ENCODE results near the gene ITPKC. TPM values are rescaled to one million over a fixed set of nuclear protein-coding genes. Genes with fewer than 3 reads are reported as not detected.

Gene ITPKC
- total RNA-seq, 2 donors from 2014 or later = 15.8 to 22.0 TPM

GRCh38 chr19:40743926-40744325 is 27.0 kb downstream of the ITPKC start:
- no peak overlapping the region for H3K9ac ChIP-seq (ENCODE audit: low read depth in 2 of 2, low read length in 2 of 2)

GRCh38 chr19:40744554-40745401 is 27.9 kb downstream of the ITPKC start:
- intact Hi-C loops (cut with DNase I) = no loop called here
- H3K4me3 ChIP-seq = no peak overlapping the region
- no peak for TF ChIP-seq CTCF (IDR thresholded peaks at IDR 0.05)
- H3K9ac ChIP-seq (ENCODE audit: low read depth in 2 of 2, low read length in 2 of 2) = no peak overlapping the region
- peaks cover 5% of the 10 kb centered on the region for H3K4me1 ChIP-seq
- no peaks in the 10 kb centered on the region for H3K9me3 ChIP-seq
- H3K36me3 ChIP-seq = no peaks in the 10 kb centered on the region
- no peak overlapping the region for H3K27ac ChIP-seq
- DNase-seq = no peak
- no peaks in the 10 kb centered on the region for H3K27me3 ChIP-seq

More at GRCh38 chr19:40743926-40744325, 27.0 kb downstream of the ITPKC start:
- Histone ChIP-seq H3K9me3 (no peaks in the 10 kb centered on the region), H3K36me3 (no peaks in the 10 kb centered on the region), H3K27me3 (no peaks in the 10 kb centered on the region), H3K27ac (no peak overlapping the region), H3K4me1 (no peaks in the 10 kb centered on the region), H3K4me3 (no peak overlapping the region)
- TF ChIP-seq CTCF (IDR thresholded peaks at IDR 0.05) = no peak
- no peak for DNase-seq
- intact Hi-C loops (cut with DNase I) = no loop called here

- TF ChIP-seq CTCF (IDR thresholded peaks at IDR 0.05) = no peak
- peaks cover 5% of the 10 kb centered on the region for H3K4me1 ChIP-seq
- intact Hi-C loops (cut with DNase I) = no loop called here
- H3K27ac ChIP-seq = no peak overlapping the region
- no peaks in the 10 kb centered on the region for H3K36me3 ChIP-seq
- no peaks in the 10 kb centered on the region for H3K9me3 ChIP-seq
- H3K27me3 ChIP-seq = no peaks in the 10 kb centered on the region
- no peak overlapping the region for H3K4me3 ChIP-seq
- no peak overlapping the region for H3K9ac ChIP-seq (ENCODE audit: low read depth in 2 of 2, low read length in 2 of 2)
- no peak for DNase-seq
Observed at GRCh38 chr19:40745402-40745780, 28.5 kb downstream of the ITPKC start.

- H3K4me1 ChIP-seq = peaks cover 5% of the 10 kb centered on the region
- H3K27me3 ChIP-seq = no peaks in the 10 kb centered on the region
- no peak overlapping the region for H3K27ac ChIP-seq
- TF ChIP-seq CTCF (IDR thresholded peaks at IDR 0.05) = no peak
- no peak for DNase-seq
- no peak overlapping the region for H3K4me3 ChIP-seq
- no peak overlapping the region for H3K9ac ChIP-seq (ENCODE audit: low read depth in 2 of 2, low read length in 2 of 2)
- intact Hi-C loops (cut with DNase I) = no loop called here
- H3K9me3 ChIP-seq = no peaks in the 10 kb centered on the region
- no peaks in the 10 kb centered on the region for H3K36me3 ChIP-seq
Observed at GRCh38 chr19:40747536-40747935, 30.6 kb downstream of the ITPKC start.

- Histone ChIP-seq H3K36me3 (no peaks in the 10 kb centered on the region), H3K27ac (peak within 1 kb of the TSS; percentile 88), H3K4me3 (peak within 1 kb of the TSS; percentile 51), H3K4me1 (peaks cover 11% of the 10 kb centered on the region), H3K9ac (ENCODE audit: low read depth in 2 of 2, low read length in 2 of 2) (peak within 1 kb of the TSS; percentile 72 to 98), H3K27me3 (no peaks in the 10 kb centered on the region), H3K9me3 (no peaks in the 10 kb centered on the region)
- TF ChIP-seq CTCF (IDR thresholded peaks at IDR 0.05) = no peak
- peak; percentile 100 for DNase-seq
- intact Hi-C loops (cut with DNase I) = no loop called here
Observed at GRCh38 chr19:40750058-40750873, 33.4 kb downstream of the ITPKC start, which contains the start of gene ACTMAP. Gene ACTMAP, minus strand, starts transcription at chr19:40750477. Its CDS starts 674 bp downstream, at chr19:40749803.
